Endothelial cell of umbilical vein (primary cell): ENCODE results near the gene SLC7A10.

Experiments
- CTCF ChIP-seq, 2 donors: IDR thresholded peaks; 1 replicate in 1 of 2; 2 replicates in 1 of 2; pipeline ENCODE4 v1.5.1; 2011; ENCODE audit warnings: low read length in 2 of 2, mild to moderate bottlenecking in 2 of 2, moderate library complexity in 2 of 2, control low read depth in 1 of 2, inconsistent platforms in 1 of 2, low read depth in 1 of 2; ENCODE audit not compliant: insufficient read depth in 1 of 2; ENCODE audit errors: extremely low read depth in 1 of 2
- GATA2 ChIP-seq: IDR thresholded peaks from 2 replicates; pipeline ENCODE4 v1.7.0; 2011; ENCODE audit warnings: low read depth, mild to moderate bottlenecking, moderate library complexity, mixed read lengths, low read length; ENCODE audit not compliant: insufficient read length, insufficient read depth
- POLR2A ChIP-seq: IDR thresholded peaks from 2 replicates; pipeline ENCODE4 v1.6.1; 2012; ENCODE audit warnings: low read depth, mild to moderate bottlenecking, control low read depth, low read length
- POLR2AphosphoS5 ChIP-seq: IDR thresholded peaks from 2 replicates; pipeline ENCODE4 v1.6.1; 2012; ENCODE audit warnings: low read depth, mild to moderate bottlenecking, control low read depth, low read length, moderate library complexity; ENCODE audit not compliant: insufficient read depth

- TF ChIP-seq GATA2 (no peak), POLR2AphosphoS5 (no peak), POLR2A (no peak), CTCF (IDR thresholded peaks at IDR 0.05; ENCODE audit: extremely low read depth in 1 of 2, insufficient read depth in 1 of 2, low read depth in 1 of 2, low read length in 2 of 2) (no peak)
Observed at GRCh38 chr19:33195645-33196347, 29.9 kb downstream of the SLC7A10 start.
